Cerebellar cortex (tissue), 1 donor: ENCODE data around the gene EBNA1BP2.
"Not testable (repeated sequence)": the region's sequence is repeated elsewhere in the genome, so short reads cannot be mapped to it uniquely, and the experiment has no call there.

Experiments
- DNase-seq: peaks from one replicate; pipeline ENCODE4 v3.0.0-alpha.2; 2015; ENCODE audit warnings: low spot score

EBNA1BP2 gene

GRCh38 chr1:43171312-43171875 lies 696 bp downstream of the EBNA1BP2 start:
- no peak for DNase-seq

DNA sequence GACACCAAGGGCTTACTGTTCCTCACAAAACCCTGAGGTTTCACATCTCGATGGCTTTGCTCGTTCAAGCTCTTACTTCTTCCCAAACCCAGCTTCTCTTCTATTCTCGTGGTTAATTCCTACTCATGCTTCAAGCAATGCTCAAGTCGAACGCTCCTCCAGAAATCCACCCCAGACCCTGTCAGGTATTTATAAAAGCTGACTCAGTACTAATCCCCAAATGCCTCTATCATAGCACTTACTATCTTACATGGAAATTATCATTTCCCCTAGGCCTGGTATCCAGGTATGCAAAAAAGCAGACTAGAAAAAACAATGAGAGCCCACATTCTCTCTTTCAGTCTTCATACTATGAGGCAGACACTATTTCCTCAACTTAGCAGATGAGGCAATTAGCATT lies 6.3 kb downstream of the EBNA1BP2 start:
- DNase-seq: no peak

DNA sequence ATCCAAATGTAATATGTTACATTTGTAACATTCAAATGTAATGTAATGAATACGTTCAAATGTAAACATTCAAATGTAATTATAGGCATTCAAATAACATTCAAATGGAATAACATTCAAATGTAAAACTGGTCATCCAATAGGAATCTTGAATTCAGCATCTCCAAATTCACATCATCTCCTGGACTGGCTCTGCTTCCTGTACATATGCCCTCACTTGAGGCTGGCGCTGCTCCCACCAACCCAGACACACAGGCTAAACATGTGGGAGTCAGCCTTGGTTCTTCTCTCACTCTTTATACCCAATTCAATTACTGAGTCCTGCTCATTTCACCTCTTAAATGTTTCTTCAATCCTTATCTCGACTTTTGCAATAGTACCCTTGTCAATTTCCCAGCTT lies 6.9 kb downstream of the EBNA1BP2 start:
- DNase-seq: no peak

DNA sequence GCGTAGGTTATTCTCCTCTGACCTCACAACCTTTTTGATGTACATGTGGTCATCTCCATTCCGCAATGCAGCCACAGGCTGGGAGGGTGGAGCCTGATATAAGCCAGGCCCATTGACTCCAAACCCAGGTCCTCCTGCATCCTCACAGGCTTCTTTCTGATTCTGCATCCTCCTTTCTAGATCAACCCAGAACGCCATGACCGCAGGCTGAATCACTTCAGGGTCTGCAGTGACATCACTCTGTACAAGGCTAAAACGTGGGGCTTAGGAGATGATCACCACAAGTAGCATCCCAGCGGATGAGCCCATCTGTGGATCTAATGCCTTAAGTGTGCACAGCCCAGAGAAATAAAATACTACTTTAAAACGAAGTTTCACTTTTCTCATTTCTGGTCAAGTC lies 16.1 kb downstream of the EBNA1BP2 start:
- DNase-seq: no peak

DNA sequence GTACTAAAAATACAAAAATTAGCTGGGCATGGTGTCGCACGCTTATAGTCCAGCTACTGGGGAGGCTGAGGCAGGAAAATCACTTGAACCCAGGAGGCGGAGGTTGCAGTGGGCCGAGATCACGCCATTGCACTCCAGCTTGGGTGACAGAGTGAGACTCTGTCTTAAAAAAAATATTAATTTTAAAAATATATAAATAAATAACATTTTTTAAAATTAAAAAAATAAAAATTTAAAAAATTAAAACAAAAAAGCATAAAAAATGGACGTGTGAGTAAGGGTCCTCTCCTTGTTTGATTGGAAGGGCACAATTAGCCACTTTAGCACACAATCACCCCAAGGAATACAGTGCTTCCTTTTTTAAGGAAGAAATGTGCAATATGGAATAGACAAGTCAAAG lies 18.6 kb downstream of the EBNA1BP2 start:
- no peak for DNase-seq

DNA sequence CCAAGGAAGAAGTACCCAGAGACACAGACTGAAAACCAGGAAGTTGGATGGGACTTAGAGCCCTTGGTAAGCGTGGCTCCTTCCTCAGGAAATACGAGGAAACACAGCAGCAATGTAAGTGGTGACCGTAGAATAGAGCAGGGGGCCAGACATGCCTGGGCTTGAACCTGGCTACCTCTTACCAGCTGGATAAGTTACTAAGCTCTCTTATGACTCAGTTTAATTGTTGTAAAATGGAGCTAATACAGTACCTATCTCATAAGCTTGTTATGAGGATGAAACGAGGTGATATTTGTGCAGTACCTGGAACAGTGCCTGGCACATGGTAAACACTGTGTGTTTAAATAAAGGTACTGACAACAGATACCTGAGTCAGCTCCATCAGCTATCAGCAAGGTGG lies 19.2 kb downstream of the EBNA1BP2 start:
- DNase-seq: peak; percentile 13

DNA sequence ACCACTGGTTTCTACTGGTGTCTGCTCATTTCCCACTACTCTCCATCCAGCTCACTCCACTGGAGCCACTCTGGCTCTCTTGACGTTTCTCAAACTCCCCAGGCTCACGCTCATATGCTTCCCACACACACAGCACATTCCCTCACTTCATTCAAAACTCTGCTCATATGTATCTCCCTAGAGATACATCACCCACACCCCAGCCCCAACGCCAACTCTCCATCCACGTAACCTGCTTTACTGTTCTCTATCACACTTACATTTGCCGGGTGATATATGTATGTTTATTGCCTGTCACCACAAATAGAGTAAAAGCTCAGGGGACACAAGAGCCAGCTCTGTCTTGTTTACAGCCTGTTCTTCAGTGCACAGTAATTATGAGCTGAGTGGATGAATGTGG lies 22.2 kb downstream of the EBNA1BP2 start:
- no peak for DNase-seq

GRCh38 chr1:43147625-43148327 lies 24.3 kb downstream of the EBNA1BP2 start:
- peak; percentile 77 for DNase-seq

DNA sequence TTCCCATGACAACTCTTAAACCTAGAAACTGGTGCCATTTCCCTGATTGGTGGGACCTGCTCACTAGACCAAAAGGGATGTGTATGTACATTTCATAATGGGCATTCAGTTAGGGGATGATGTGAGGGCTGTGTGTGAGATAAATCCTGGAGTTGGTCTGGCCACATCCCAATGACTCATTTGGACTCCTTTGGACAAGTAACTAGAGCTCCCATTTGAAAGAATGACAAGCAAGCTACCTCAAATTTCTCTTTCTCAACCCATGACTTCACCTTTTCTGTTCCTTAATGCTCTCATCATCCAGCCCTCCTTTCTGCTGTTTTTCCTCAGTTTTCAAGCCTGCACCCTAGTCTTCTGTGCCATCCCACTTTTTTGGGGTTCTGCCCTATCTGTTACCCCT lies 27.9 kb downstream of the EBNA1BP2 start:
- DNase-seq: no peak

DNA sequence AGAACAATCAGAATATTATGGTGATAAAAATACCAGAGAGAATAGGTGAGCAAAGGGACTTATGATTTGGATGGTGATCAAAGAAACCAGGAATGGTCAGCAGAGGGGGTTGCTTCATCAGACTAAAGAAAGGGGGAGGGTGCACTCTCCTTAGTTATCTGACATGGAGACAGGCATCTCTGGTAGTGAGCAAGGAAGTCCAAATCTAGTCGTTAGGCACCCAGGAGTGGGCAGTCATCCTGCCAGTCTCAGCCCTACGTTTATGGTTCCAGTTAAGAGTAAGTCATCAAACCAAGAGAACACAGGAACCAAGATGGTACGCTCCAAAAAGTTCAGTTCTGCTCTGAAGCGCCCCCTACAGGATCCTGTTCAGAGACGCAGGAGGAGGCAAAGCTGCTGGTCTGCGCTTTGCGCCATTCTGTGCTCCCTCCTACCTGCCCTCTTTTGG lies 28.6 kb downstream of the EBNA1BP2 start:
- DNase-seq: peak; percentile 50

DNA sequence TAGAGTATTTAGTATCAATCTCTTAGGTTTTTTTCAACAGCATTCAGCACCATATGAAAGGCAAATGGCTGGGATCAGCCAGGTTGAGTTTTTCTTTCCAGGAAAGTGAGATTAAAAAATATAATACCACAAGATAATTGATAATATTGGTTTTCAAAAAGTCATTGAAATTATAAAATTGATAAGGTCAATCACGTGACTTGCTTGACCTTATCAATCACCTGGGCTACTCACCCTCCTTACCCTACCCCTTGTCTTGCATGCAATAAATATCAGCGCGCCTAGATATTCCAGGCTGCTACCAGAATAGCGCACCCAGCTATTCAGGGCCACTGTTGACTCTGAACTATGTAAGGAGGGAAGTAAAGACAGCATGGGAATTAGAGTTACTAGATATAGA lies 31.5 kb downstream of the EBNA1BP2 start:
- DNase-seq: no peak

- no peak for DNase-seq
Observed at GRCh38 chr1:43140010-43140409, 32.1 kb downstream of the EBNA1BP2 start.

GRCh38 chr1:43139295-43139694 lies 32.8 kb downstream of the EBNA1BP2 start:
- DNase-seq: not testable (repeated sequence)

- no peak for DNase-seq
Observed at GRCh38 chr1:43137445-43138052, 34.5 kb downstream of the EBNA1BP2 start.

GRCh38 chr1:43135857-43136781 lies 36.0 kb downstream of the EBNA1BP2 start:
- no peak for DNase-seq

GRCh38 chr1:43134640-43135039 lies 37.5 kb downstream of the EBNA1BP2 start:
- DNase-seq: no peak

DNA sequence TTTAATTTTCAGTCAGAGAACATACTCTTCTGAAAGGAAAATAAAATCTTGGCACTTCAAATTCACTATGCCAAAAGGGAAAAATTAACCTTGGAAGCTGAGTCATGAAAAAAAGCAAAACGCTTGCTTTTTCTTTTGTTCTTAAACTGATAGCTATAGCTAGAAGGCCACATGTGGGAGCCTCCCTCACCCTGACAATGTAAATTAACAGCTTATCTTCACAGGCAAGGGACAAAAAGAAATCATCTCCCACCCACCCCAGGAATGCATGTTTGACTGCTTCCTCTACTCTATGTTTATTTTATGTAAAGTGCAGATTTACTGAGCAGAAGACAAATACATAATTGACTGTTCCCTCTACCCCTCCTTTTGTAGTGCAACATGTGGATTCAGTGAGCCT lies 38.0 kb downstream of the EBNA1BP2 start:
- no peak for DNase-seq

- DNase-seq: no peak
Observed at GRCh38 chr1:43129426-43129825, 42.7 kb downstream of the EBNA1BP2 start.

DNA sequence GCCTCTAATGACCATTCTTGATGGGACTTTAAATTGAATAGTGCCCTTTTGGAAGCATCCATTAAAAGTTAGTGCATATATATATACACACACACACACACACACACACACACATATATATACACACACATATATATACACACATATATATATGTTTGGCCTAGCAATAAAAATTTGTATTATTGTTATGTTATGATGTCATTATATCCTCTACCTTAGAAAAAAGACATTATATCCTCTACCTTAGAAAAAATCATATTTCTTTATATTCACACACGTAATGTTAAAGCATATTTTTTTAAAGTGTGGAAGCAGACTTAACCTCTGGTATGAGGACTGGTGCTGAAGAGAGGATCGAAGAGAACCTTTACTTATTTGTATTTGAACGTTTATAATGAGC lies 43.3 kb downstream of the EBNA1BP2 start:
- DNase-seq: no peak

DNA sequence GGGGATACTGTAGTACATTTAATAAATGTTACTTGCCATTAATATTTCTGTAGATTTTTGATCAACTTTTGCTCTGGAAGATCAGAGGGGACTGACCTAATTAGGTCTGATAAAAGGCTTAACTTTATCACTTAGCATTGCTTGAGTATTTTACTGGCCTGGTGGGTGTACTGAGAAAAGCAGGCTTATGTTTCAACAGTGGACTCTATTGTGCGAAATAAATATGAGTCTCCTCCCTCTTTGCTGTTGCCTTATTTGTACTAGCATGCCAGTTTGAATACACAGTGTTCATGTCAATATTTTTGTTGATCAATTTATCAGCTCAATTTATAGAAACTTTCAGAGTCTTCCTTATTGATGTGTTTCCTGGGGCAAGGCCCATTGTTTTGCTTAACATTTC lies 49.1 kb downstream of the EBNA1BP2 start:
- no peak for DNase-seq

GRCh38 chr1:43121256-43121900 lies 50.7 kb downstream of the EBNA1BP2 start:
- DNase-seq: no peak
